ENCODE results near the gene ACOXL. TPM values are rescaled to one million over a fixed set of nuclear protein-coding genes. Genes with fewer than 3 reads are reported as not detected.
"Not testable (repeated sequence)": the region's sequence is repeated elsewhere in the genome, so short reads cannot be mapped to it uniquely, and the experiment has no call there.

ACOXL gene
- total and polyA plus RNA-seq, 9 of the 15 experiments (the other 6 are each of a cell fraction or from before 2014, with no cell fraction given): 0.31 to 0.56 TPM; not detected in 7

DNA sequence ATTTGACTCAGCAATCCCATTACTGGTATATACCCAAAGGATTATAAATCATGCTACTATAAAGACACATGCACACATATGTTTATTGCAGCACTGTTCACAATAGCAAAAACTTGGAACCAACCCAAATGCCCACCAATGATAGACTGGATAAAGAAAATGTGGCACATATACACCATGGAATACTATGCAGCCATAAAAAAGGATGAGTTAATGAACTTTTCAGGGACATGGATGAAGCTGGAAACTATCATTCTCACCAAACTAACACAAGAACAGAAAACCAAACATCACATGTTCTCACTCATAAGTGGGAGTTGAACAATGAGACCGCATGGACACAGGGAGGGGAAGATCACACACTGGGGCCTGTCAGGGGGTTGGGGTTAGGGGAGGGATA is 350.3 kb downstream of the ACOXL start:
- H2AFZ ChIP-seq (ENCODE audit: low read depth, low read length); H3K4me1 ChIP-seq (replicated peaks in 1 of 2; ENCODE audit: control insufficient read depth in 2 of 2, insufficient read depth in 2 of 2, low read length in 2 of 2); H3K4me3 ChIP-seq; H3K79me2 ChIP-seq (ENCODE audit: control insufficient read depth, insufficient read depth, low read length); H3K27me3 ChIP-seq (ENCODE audit: control insufficient read depth in 2 of 2, insufficient read depth in 2 of 2, low read length in 2 of 2); DNase-seq (ENCODE audit: extremely low read depth in 1 of 4, low spot score in 3 of 4); BruUV-seq (replicated peaks); CTCF ChIA-PET (ENCODE audit: low intra/inter-chr PET ratio); ATAC-seq; intact Hi-C loops (cut with micrococcal nuclease); FAIRE-seq; H3K27ac ChIP-seq (ENCODE audit: extremely low read depth, low read depth, low read length); H3K9me3 ChIP-seq (replicated peaks; ENCODE audit: control insufficient read depth, insufficient read depth, low read depth, low read length); H3K36me3 ChIP-seq (ENCODE audit: control insufficient read depth, insufficient read depth, low read length); in situ Hi-C loops (cut with MboI); H3K9ac ChIP-seq (ENCODE audit: insufficient read depth in 1 of 2, low read depth in 2 of 2, low read length in 2 of 2); POLR2A ChIA-PET; H4K20me1 ChIP-seq (replicated peaks; ENCODE audit: control insufficient read depth, insufficient read depth, low read length); H3K4me2 ChIP-seq (ENCODE audit: insufficient read depth, low read length); H3K9me1 ChIP-seq (ENCODE audit: control insufficient read depth, insufficient read depth, low read length): not testable (repeated sequence)
- 0% methylated on average over 1 of the region's 1 CpG for WGBS (ENCODE audit: insufficient coverage, low coverage, missing lambda C conversion rate)
- peak; percentile 70 for TF ChIP-seq ZNF146 (CRISPR knock-in tag; IDR thresholded peaks at IDR 0.05; ENCODE audit: unreplicated experiment)

DNA sequence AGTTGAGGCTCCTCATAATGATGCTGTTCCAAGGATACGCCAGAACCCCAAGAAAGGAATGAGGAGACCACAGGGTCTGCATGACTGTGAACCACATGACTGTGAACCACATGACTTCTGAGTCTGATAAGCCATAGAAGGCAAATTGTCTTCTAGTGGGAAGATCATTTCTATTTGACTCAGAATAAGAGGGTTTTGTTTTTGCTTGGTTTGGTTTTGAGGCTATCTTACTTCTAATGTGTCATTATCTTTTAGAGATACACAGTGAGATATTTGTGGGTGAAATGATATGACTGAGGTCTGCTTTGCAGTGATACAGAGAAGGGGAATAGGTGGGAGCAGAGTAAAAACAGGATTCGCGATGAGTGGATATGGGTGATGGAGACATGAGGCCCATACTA is 359.4 kb downstream of the ACOXL start:
- no TSS peak for BruUV-seq (replicated peaks)
- Histone ChIP-seq H3K9ac (ENCODE audit: insufficient read depth in 1 of 2, low read depth in 2 of 2, low read length in 2 of 2) (no peak overlapping the region), H3K4me3 (no peak overlapping the region), H3K27me3 (ENCODE audit: control insufficient read depth in 2 of 2, insufficient read depth in 2 of 2, low read length in 2 of 2) (peaks cover 17% of the 10 kb centered on the region in 2 experiments), H3K4me2 (ENCODE audit: insufficient read depth, low read length) (no peak overlapping the region), H3K9me1 (ENCODE audit: control insufficient read depth, insufficient read depth, low read length) (no peaks in the 10 kb centered on the region), H4K20me1 (replicated peaks; ENCODE audit: control insufficient read depth, insufficient read depth, low read length) (no peaks in the 10 kb centered on the region), H3K36me3 (ENCODE audit: control insufficient read depth, insufficient read depth, low read length) (no peaks in the 10 kb centered on the region), H3K27ac (ENCODE audit: extremely low read depth, low read depth, low read length) (no peak overlapping the region), H3K4me1 (replicated peaks in 1 of 2; ENCODE audit: control insufficient read depth in 2 of 2, insufficient read depth in 2 of 2, low read length in 2 of 2) (no peaks in the 10 kb centered on the region), H3K79me2 (ENCODE audit: control insufficient read depth, insufficient read depth, low read length) (no peaks in the 10 kb centered on the region), H2AFZ (ENCODE audit: low read depth, low read length) (no peak overlapping the region), H3K9me3 (replicated peaks; ENCODE audit: control insufficient read depth, insufficient read depth, low read depth, low read length) (no peaks in the 10 kb centered on the region)
- intact Hi-C loops (cut with micrococcal nuclease): no loop called here
- 5% methylated on average over 3 of the region's 3 CpGs for WGBS (ENCODE audit: insufficient coverage, low coverage, missing lambda C conversion rate)
- ATAC-seq (no peak), DNase-seq (ENCODE audit: extremely low read depth in 1 of 4, low spot score in 3 of 4) (no peak), FAIRE-seq (no peak)
- ChIA-PET POLR2A (interaction anchor here (1.3 to 1.4 kb wide), 2 partner anchors 17 to 23 kb away, joined by 3 to 4 read pairs; no protein-coding TSS in a partner anchor), CTCF (ENCODE audit: low intra/inter-chr PET ratio) (no interaction called here)
- in situ Hi-C loops (cut with MboI): no loop called here
- TF ChIP-seq KAT2B (IDR thresholded peaks at IDR 0.05; ENCODE audit: low read depth, low read length) (no peak), ESRRA (IDR thresholded peaks at IDR 0.05; ENCODE audit: borderline replicate concordance, low read depth) (no peak), ZNF274 (IDR thresholded peaks at IDR 0.05; ENCODE audit: borderline replicate concordance, low read depth, low read length) (no peak), RAD51 (IDR thresholded peaks at IDR 0.05; ENCODE audit: borderline replicate concordance, low read depth) (0 out of 2 replicates have a peak, but pooled peaks have one; percentile 46), SMARCA4 (IDR thresholded peaks at IDR 0.05) (no peak), ZNF707 (CRISPR knock-in tag; conservative IDR thresholded peaks at IDR 0.05) (no peak), OTX1 (CRISPR knock-in tag; IDR thresholded peaks at IDR 0.05) (no peak), PTTG1 (tag; IDR thresholded peaks at IDR 0.05; ENCODE audit: low read depth) (no peak), ZNF644 (tag; IDR thresholded peaks at IDR 0.05; ENCODE audit: low read depth) (no peak), ZC3H8 (IDR thresholded peaks at IDR 0.05) (no peak), ZNF830 (CRISPR knock-in tag; IDR thresholded peaks at IDR 0.05) (no peak)
- TF ChIP-seq, protein P1, sequence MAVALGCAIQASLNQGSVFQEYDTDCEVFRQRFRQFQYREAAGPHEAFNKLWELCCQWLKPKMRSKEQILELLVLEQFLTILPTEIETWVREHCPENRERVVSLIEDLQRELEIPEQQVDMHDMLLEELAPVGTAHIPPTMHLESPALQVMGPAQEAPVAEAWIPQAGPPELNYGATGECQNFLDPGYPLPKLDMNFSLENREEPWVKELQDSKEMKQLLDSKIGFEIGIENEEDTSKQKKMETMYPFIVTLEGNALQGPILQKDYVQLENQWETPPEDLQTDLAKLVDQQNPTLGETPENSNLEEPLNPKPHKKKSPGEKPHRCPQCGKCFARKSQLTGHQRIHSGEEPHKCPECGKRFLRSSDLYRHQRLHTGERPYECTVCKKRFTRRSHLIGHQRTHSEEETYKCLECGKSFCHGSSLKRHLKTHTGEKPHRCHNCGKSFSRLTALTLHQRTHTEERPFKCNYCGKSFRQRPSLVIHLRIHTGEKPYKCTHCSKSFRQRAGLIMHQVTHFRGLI (CRISPR knock-in tag; IDR thresholded peaks at IDR 0.05): no peak
- TF ChIP-seq, protein P2, sequence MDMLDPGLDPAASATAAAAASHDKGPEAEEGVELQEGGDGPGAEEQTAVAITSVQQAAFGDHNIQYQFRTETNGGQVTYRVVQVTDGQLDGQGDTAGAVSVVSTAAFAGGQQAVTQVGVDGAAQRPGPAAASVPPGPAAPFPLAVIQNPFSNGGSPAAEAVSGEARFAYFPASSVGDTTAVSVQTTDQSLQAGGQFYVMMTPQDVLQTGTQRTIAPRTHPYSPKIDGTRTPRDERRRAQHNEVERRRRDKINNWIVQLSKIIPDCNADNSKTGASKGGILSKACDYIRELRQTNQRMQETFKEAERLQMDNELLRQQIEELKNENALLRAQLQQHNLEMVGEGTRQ (CRISPR knock-in tag; IDR thresholded peaks at IDR 0.05): peak; percentile 20; the same call in 1 of the 2 replicates

All from K562 (cell line).